Endothelial cell of umbilical vein (primary cell): Measurements from ENCODE around the gene COPZ2.

Source experiments
- CTCF ChIP-seq, 2 donors: IDR thresholded peaks; 1 replicate in 1 of 2; 2 replicates in 1 of 2; pipeline ENCODE4 v1.5.1; 2011; ENCODE audit warnings: low read length in 2 of 2, mild to moderate bottlenecking in 2 of 2, moderate library complexity in 2 of 2, control low read depth in 1 of 2, inconsistent platforms in 1 of 2, low read depth in 1 of 2; ENCODE audit not compliant: insufficient read depth in 1 of 2; ENCODE audit errors: extremely low read depth in 1 of 2
- EZH2 ChIP-seq: IDR thresholded peaks from 2 replicates; pipeline ENCODE4 v1.6.1; 2012; ENCODE audit warnings: borderline replicate concordance, low read depth, mild to moderate bottlenecking, moderate library complexity, low read length, inconsistent platforms; ENCODE audit not compliant: severe bottlenecking
- FOS ChIP-seq: IDR thresholded peaks from 2 replicates; pipeline ENCODE4 v1.6.1; 2011; ENCODE audit warnings: mild to moderate bottlenecking, low read length, moderate library complexity, borderline replicate concordance; ENCODE audit not compliant: insufficient read depth
- MAX ChIP-seq: IDR thresholded peaks from 2 replicates; pipeline ENCODE4 v1.6.1; 2011; ENCODE audit not compliant: insufficient read depth, insufficient read length
- POLR2A ChIP-seq: IDR thresholded peaks from 2 replicates; pipeline ENCODE4 v1.6.1; 2012; ENCODE audit warnings: low read depth, mild to moderate bottlenecking, control low read depth, low read length
- POLR2AphosphoS5 ChIP-seq: IDR thresholded peaks from 2 replicates; pipeline ENCODE4 v1.6.1; 2012; ENCODE audit warnings: low read depth, mild to moderate bottlenecking, control low read depth, low read length, moderate library complexity; ENCODE audit not compliant: insufficient read depth

GRCh38 chr17:48084932-48085331 lies 47.3 kb upstream of the COPZ2 start:
- no peak for TF ChIP-seq CTCF (IDR thresholded peaks at IDR 0.05; ENCODE audit: extremely low read depth in 1 of 2, insufficient read depth in 1 of 2, low read depth in 1 of 2, low read length in 2 of 2)
- TF ChIP-seq POLR2AphosphoS5, result no peak
- TF ChIP-seq POLR2A, result no peak
- no peak for TF ChIP-seq EZH2
- TF ChIP-seq MAX, result no peak
- no peak for TF ChIP-seq FOS
